H1 (cell line): ENCODE measurements around the gene GCC1. TPM values are rescaled to one million over a fixed set of nuclear protein-coding genes. Genes with fewer than 3 reads are reported as not detected.

ENCODE experiments used
- ASH2L ChIP-seq: fragments of 200-600, 300-600 bp; sonication (generic); IDR thresholded peaks from one replicate; pipeline ENCODE4 v1.7.1; 2017; ENCODE audit warnings: low read length
- BCL11A ChIP-seq, 2 experiments: IDR thresholded peaks; one replicate each; pipeline ENCODE4 v1.6.1; 2011; ENCODE audit warnings: low read depth in 2 of 2, low read length in 2 of 2, mild to moderate bottlenecking in 2 of 2
- CREB1 ChIP-seq: IDR thresholded peaks from 2 replicates; pipeline ENCODE4 v1.6.1; 2012; ENCODE audit warnings: inconsistent platforms
- EGR1 ChIP-seq: IDR thresholded peaks from 2 replicates; pipeline ENCODE4 v1.6.1; 2011; ENCODE audit warnings: low read depth, low read length, borderline replicate concordance
- FOSL1 ChIP-seq: IDR thresholded peaks from 2 replicates; pipeline ENCODE4 v1.6.1; 2011; ENCODE audit warnings: mild to moderate bottlenecking, low read depth, low read length, moderate library complexity; ENCODE audit not compliant: insufficient read depth
- HDAC2 ChIP-seq, 2 experiments: fragments of 300-600 bp in 1 of 2; sonication (generic) in 1 of 2; IDR thresholded peaks; 2 replicates each; pipeline ENCODE4 v1.6.1; 2011 to 2012; ENCODE audit warnings: low read depth in 2 of 2, low read length in 2 of 2, mild to moderate bottlenecking in 2 of 2, moderate library complexity in 2 of 2, borderline replicate concordance in 1 of 2, inconsistent platforms in 1 of 2
- JUND ChIP-seq: IDR thresholded peaks from 2 replicates; pipeline ENCODE4 v1.6.1; 2011; ENCODE audit warnings: mild to moderate bottlenecking, improper control_type of control experiment, low read length
- KDM1A ChIP-seq: fragments of 200-600, 300-600 bp; sonication (generic); IDR thresholded peaks from 2 replicates; pipeline ENCODE4 v1.7.1; 2016; ENCODE audit warnings: mild to moderate bottlenecking, low read length, borderline replicate concordance
- KDM4A ChIP-seq: IDR thresholded peaks from one replicate; pipeline ENCODE4 v1.7.1; 2012; ENCODE audit warnings: low read depth, mild to moderate bottlenecking, moderate library complexity, low read length, inconsistent platforms; ENCODE audit not compliant: severe bottlenecking
- MAFK ChIP-seq: IDR thresholded peaks from 2 replicates; pipeline ENCODE4 v1.6.1; 2012; ENCODE audit warnings: low read depth, mild to moderate bottlenecking, improper control_type of control experiment, low read length
- POLR2A ChIP-seq, 2 experiments: IDR thresholded peaks; 1 replicate in 1 of 2; 2 replicates in 1 of 2; pipeline ENCODE4 v1.6.1; 2011; ENCODE audit warnings: low read depth in 2 of 2, low read length in 2 of 2, mild to moderate bottlenecking in 2 of 2; ENCODE audit errors: control extremely low read depth in 1 of 2
- POLR2AphosphoS5 ChIP-seq: IDR thresholded peaks from 2 replicates; pipeline ENCODE4 v1.6.1; 2011; ENCODE audit warnings: low read depth, low read length
- RAD21 ChIP-seq, 2 experiments: IDR thresholded peaks in 1 of 2; conservative IDR thresholded peaks in 1 of 2; 2 replicates each; pipeline ENCODE4 v1.6.1; 2011; ENCODE audit warnings: low read depth in 2 of 2, low read length in 2 of 2, improper control_type of control experiment in 1 of 2, inconsistent platforms in 1 of 2, mild to moderate bottlenecking in 1 of 2, moderate library complexity in 1 of 2
- RXRA ChIP-seq: IDR thresholded peaks from 2 replicates; pipeline ENCODE4 v1.6.1; 2011; ENCODE audit warnings: low read depth, mild to moderate bottlenecking, low read length, moderate library complexity; ENCODE audit not compliant: insufficient read depth
- TAF7 ChIP-seq: optimal IDR thresholded peaks from 2 replicates; pipeline ENCODE3; 2011; ENCODE audit warnings: low read depth, mild to moderate bottlenecking, inconsistent platforms, low read length, moderate library complexity, borderline replicate concordance
- TCF12 ChIP-seq: IDR thresholded peaks from 2 replicates; pipeline ENCODE4 v1.6.1; 2011; ENCODE audit warnings: low read depth, mild to moderate bottlenecking, low read length
- polyA plus RNA-seq, 7 experiments: library from polyadenylated mRNA; depleted of rRNA in 3 of 7; stranded (reverse) in 5 of 7; unstranded in 2 of 7; fragments of >200 nt in 5 of 7; fragments of 200-250 nt in 2 of 7; gene quantifications; 1 replicate in 5 of 7; 2 replicates in 1 of 7; 4 replicates in 1 of 7; pipeline versions ENCODE4 v1.2.1 to v1.2.3, GENCODE V29; 2011 to 2013; ENCODE audit warnings: missing spikeins in 2 of 7, mixed read lengths in 2 of 7
- total RNA-seq: library from RNA; stranded (reverse); fragmentation: NEBNext Ultra II Directional; extraction: Animal tissue kit (Norgen Biotek cat#: 25700); gene quantifications from 2 replicates; pipeline ENCODE4 v1.2.1, GENCODE V29; 2021
- TF ChIP-seq, protein P1 (sequence below): IDR thresholded peaks from 2 replicates; pipeline ENCODE4 v1.6.1; 2012; ENCODE audit warnings: inconsistent platforms

Gene GCC1
- total and polyA plus RNA-seq, 2 of the 8 experiments (the other 6 are each of a cell fraction or from before 2014, with no cell fraction given) = 3.3 to 15.0 TPM

DNA sequence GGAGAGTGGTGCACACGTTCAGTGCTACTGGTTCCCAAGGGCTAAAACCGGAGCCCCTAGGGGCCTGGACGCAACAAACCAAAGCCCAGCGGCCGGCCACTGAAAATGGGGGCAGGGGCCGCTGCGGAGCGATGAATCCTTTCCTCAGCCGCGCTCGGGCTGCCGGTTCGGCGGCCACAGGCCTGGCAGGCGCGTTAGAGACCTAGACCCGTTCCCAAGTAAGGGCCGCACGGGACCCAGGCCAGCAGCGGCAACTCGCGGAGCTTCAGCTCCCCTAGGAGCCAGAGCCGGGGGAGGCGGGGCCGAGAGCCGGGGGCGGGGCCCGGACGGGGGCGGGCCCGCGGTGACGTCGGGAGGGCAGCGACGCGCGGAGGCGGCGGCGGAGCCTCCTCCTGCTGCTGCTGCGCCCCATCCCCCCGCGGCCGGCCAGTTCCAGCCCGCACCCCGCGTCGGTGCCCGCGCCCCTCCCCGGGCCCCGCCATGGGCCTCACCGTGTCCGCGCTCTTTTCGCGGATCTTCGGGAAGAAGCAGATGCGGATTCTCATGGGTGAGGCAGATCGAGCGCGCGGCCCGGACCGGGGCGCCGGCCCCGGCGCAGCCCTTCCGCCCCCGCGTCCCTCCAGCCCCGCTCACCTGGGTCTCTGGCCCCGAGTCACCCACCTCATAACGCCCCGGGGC lies 2.8 kb upstream of the GCC1 start, which contains the start of gene ARF5 (continued):
- TF ChIP-seq RAD21 (IDR thresholded peaks at IDR 0.05 in 1 of 2, conservative IDR thresholded peaks at IDR 0.05 in 1 of 2; ENCODE audit: low read depth in 2 of 2, low read length in 2 of 2) (0 out of 4 replicates have a peak, but pooled peaks of 1 of the 2 experiments have one; percentile 3), MAFK (no peak), ASH2L (peak; percentile 87), FOSL1 (no peak), POLR2A (IDR thresholded peaks at IDR 0.05; ENCODE audit: control extremely low read depth in 1 of 2, low read depth in 2 of 2, low read length in 2 of 2) (peak in 1 of 2 experiments; percentile 83; a peak in 2 of 3 replicates), JUND (no peak), HDAC2 (IDR thresholded peaks at IDR 0.05; ENCODE audit: borderline replicate concordance in 1 of 2, low read depth in 2 of 2, low read length in 2 of 2) (no peak), RXRA (no peak), EGR1 (peak; percentile 75), BCL11A (IDR thresholded peaks at IDR 0.05; ENCODE audit: low read depth in 2 of 2, low read length in 2 of 2) (no peak), TCF12 (0 out of 2 replicates have a peak, but pooled peaks have one; percentile 59), CREB1 (peak; percentile 92), KDM1A (no peak), POLR2AphosphoS5 (peak; percentile 79), TAF7 (no peak), KDM4A (peak; percentile 44)
- TF ChIP-seq, protein P1, sequence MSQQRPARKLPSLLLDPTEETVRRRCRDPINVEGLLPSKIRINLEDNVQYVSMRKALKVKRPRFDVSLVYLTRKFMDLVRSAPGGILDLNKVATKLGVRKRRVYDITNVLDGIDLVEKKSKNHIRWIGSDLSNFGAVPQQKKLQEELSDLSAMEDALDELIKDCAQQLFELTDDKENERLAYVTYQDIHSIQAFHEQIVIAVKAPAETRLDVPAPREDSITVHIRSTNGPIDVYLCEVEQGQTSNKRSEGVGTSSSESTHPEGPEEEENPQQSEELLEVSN = no peak
